Esophagus mucosa (tissue), 1 donor: ENCODE results near the gene MXD4. TPM values are rescaled to one million over a fixed set of nuclear protein-coding genes. Genes with fewer than 3 reads are reported as not detected.
"Not testable (repeated sequence)": the region's sequence is repeated elsewhere in the genome, so short reads cannot be mapped to it uniquely, and the experiment has no call there.

Experiments used
- ATAC-seq: fragments of 200-7000 bp; cut with Tn5 transposase; one replicate; pipeline ENCODE4 v1.9.1; 2020
- total RNA-seq: library from RNA; stranded (reverse); gene quantifications from one replicate; pipeline ENCODE4 v1.2.4, GENCODE V29; 2023
- donor health status: DM: yes; HTN: yes; CAD: no.

MXD4 gene
- total RNA-seq, 1 donor from 2014 or later = 21.1 TPM

- no peak for ATAC-seq
Observed at GRCh38 chr4:2219233-2219760, 42.6 kb downstream of the MXD4 start.

- ATAC-seq = no peak
Observed at GRCh38 chr4:2218436-2218835, 43.5 kb downstream of the MXD4 start.

DNA sequence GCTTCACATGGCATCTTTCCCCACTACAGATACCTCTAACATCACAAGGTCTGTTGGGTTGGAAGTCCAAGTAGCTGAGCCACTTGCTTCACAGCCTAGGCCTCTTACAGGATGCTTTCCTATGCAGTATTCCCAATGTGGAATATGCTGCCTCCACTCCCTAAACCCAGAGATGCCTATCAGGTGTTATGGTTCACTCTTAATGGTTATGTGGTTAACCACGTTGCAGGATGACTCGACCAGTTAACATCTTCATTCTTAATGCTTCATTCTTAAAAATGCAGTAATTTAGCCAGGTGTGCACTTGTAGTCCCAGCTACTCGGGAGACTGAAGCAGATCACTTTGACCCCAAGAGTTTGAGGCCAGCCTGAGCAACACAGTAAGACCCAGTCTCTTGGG, 44.2 kb downstream of the MXD4 start:
- no peak for ATAC-seq

DNA sequence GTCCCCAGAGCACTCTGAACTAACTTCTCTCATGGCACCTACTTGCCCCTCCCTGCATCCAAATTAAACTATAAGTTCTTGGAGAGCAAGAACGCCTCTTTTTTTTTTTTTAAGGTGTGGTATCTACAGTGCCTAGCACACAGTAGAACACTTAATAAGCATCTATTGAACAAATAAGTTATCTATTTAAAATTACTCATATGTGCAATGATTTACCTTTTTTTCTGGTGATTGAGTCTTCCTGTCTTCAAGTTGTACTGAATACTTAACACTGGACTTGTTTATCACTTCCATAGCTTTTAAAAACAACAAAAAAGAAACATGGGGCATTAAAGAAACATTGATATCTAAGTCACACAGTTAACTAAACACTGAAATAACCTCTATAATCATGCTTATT, 49.1 kb downstream of the MXD4 start:
- ATAC-seq = no peak

DNA sequence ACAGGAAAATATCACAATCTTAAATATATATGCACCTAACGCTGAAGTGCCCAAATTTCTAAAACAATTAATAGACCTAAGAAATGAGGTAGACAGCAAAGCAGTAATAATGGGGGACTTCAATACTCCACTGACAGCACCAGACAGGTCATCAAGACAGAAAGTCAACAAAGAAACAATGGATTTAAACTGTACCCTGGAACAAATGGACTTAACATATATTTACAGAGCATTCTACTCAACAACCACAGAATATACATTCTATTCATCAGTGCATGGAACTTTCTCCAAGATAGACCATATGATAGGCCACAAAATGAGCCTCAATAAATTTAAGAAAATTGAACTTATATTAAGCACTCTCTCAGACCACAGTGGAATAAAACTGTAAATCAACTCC, 59.1 kb downstream of the MXD4 start:
- ATAC-seq = not testable (repeated sequence)

Other genes with a start within 250 kb of the MXD4 start
- gene NAT8L, start 202.8 kb downstream of the MXD4 start, total RNA-seq = 0.04 TPM
- gene HAUS3, start 20.0 kb downstream of the MXD4 start, total RNA-seq = 5.7 TPM
- gene POLN, start 20.0 kb downstream of the MXD4 start, total RNA-seq = 1.1 TPM
- gene ZFYVE28, start 156.5 kb upstream of the MXD4 start, total RNA-seq = 5.3 TPM
- 0.28 TPM for gene CFAP99, start 156.8 kb upstream of the MXD4 start, total RNA-seq
- 34.6 TPM for gene RNF4, start 207.0 kb upstream of the MXD4 start, total RNA-seq